AG09319 (cell line): ENCODE data around the gene LRRC47.
"Not testable (repeated sequence)": the region's sequence is repeated elsewhere in the genome, so short reads cannot be mapped to it uniquely, and the experiment has no call there.

Source experiments
- DNase-seq: peaks from one replicate; pipeline ENCODE4 v3.0.0-alpha.2; 2010; ENCODE audit warnings: low read depth; ENCODE audit errors: extremely low read depth
- CTCF ChIP-seq: IDR thresholded peaks from 2 replicates; pipeline ENCODE4 v1.5.1; 2011; ENCODE audit warnings: low read depth, mild to moderate bottlenecking, inconsistent platforms, low read length, moderate library complexity

The LRRC47 gene

DNA sequence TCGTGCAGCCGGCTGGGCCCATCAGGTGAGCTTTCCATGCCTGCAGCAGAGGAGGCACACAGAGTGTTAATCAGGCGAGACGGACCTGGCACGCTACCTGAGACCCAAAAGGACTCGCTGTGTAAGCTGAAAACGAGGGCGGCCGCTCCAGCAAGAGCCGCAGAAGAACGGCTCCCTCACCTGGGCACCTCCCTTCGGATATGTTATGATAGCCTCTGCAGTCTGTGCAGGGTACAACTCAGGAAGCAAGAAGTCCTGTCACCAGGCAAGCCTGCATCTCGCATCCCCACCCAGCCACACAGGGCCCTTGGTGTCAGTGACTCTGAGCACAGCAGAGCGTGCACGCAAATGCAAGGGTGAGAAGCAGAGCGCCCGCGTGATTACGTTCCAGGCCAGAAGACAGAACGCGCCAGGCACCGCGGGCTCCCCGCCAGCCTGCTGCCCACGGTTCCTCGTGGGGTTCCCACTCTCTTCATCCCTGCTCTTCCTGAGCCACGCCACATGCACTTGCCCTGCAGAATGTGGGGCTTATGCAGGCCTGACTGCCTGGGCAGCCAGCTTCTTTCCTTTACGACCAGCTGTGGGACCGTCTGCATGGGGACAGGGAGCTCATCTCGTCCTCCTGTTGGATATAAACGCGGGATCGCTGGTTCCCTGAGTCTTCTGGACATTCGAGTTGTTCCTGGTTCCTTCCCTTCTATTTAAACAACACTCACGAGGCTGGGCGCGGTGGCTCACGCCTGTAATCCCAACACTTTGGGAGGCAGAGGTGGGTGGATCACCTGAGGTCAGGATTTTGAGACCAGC lies 20.2 kb upstream of the LRRC47 start:
- TF ChIP-seq CTCF: no peak
- DNase-seq: no peak

GRCh38 chr1:3814771-3815561 lies 18.7 kb upstream of the LRRC47 start:
- TF ChIP-seq CTCF: no peak
- no peak for DNase-seq

- no peak for TF ChIP-seq CTCF
- DNase-seq: no peak
Measured at GRCh38 chr1:3814065-3814464, 17.8 kb upstream of the LRRC47 start.

DNA sequence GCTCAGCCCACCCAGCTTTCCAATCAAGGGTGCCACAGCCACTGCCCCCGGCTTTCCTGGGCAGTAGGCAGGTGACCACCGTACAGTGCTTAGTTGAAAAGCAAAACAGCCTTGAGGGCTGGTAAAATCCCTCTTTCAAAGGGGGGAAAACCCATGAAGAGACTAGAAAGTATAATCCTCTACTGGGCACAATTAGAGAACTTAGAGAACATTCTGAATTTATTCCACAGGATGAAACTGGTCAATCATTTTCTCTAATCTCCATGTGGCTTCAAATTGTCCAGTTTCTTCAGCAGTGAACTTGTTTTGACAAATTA lies 15.3 kb upstream of the LRRC47 start:
- DNase-seq: no peak
- TF ChIP-seq CTCF: no peak

DNA sequence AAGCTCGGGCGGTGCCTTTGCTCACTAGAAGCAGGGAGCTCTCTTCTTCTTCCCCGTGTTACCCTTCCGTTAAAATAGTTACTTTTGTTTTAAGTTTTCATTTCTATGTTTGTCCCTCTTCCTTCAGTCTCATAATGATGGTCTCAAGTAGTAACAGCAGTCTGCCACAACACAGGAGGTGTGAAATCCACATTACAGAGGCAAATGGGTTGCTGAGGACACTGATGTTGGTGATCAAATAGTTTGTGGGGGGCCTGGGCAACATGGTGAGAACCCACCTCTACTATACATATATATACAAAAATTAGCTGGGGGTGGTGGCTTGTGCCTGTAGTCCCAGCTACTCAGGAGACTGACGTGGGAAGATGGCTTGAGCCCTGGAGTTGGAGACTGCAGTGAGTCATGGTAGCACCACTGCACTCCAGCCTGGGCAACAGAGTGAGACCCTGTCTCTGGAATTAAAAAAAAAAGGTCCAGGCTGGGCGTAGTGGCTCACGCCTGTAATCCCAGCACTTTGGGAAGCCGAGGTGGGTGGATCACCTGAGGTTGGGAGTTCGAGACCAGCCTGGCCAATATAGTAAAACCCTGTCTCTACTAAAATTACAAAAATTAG lies 14.0 kb upstream of the LRRC47 start:
- not testable (repeated sequence) for DNase-seq

DNA sequence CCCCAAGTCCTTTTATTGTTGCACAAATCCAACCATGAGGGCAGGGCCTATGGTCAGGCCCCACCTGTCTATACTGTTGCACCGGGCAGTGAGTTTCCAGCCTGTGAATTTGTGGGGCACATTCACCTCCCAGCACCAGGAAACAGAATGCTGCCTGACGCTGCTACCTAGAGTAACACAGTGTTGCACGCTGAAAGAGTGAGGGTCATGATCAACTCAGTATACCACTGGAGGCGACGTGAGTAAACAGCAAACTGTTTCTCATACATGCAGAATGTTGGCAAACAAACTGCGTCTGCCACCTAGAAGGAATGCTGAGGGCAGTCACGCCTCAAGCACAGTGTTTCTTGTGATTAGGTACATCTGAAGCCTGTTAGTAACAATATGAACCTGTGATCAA lies 13.4 kb upstream of the LRRC47 start:
- no peak for TF ChIP-seq CTCF
- DNase-seq: no peak

GRCh38 chr1:3807769-3808168 lies 11.5 kb upstream of the LRRC47 start:
- no peak for TF ChIP-seq CTCF
- no peak for DNase-seq
